GM21619 (cell line): ENCODE data around the gene FAP.

Experiments used
- ATAC-seq: cut with Tn5 transposase; IDR thresholded peaks from one replicate; pipeline ENCODE4 v1.9.1; 2021; ENCODE audit not compliant: unreplicated experiment

FAP gene

GRCh38 chr2:162243715-162244114 lies 470 bp upstream of the FAP start:
- no peak for ATAC-seq

- no peak for ATAC-seq
Observed at GRCh38 chr2:162242586-162243280, 512 bp downstream of the FAP start.

GRCh38 chr2:162241571-162241970 lies 1.7 kb downstream of the FAP start:
- no peak for ATAC-seq

- no peak for ATAC-seq
Observed at GRCh38 chr2:162234620-162235462, 8.4 kb downstream of the FAP start.

GRCh38 chr2:162233197-162233596 lies 10.0 kb downstream of the FAP start:
- ATAC-seq: no peak

GRCh38 chr2:162232671-162233070 lies 10.6 kb downstream of the FAP start:
- ATAC-seq: no peak

GRCh38 chr2:162232027-162232426 lies 11.2 kb downstream of the FAP start:
- no peak for ATAC-seq

GRCh38 chr2:162230761-162231160 lies 12.5 kb downstream of the FAP start:
- ATAC-seq: no peak

GRCh38 chr2:162226836-162227235 lies 16.4 kb downstream of the FAP start:
- ATAC-seq: no peak

GRCh38 chr2:162221064-162221463 lies 22.2 kb downstream of the FAP start:
- peak; percentile 94 for ATAC-seq

- ATAC-seq: no peak
Observed at GRCh38 chr2:162220368-162220767, 22.9 kb downstream of the FAP start.

GRCh38 chr2:162219426-162219825 lies 23.8 kb downstream of the FAP start:
- no peak for ATAC-seq

- no peak for ATAC-seq
Observed at GRCh38 chr2:162217598-162217997, 25.6 kb downstream of the FAP start.

- no peak for ATAC-seq
Observed at GRCh38 chr2:162215162-162215561, 28.1 kb downstream of the FAP start.

GRCh38 chr2:162212366-162212765 lies 30.9 kb downstream of the FAP start:
- ATAC-seq: no peak

GRCh38 chr2:162211732-162212131 lies 31.5 kb downstream of the FAP start:
- no peak for ATAC-seq

- ATAC-seq: no peak
Observed at GRCh38 chr2:162210385-162210784, 32.9 kb downstream of the FAP start.

- ATAC-seq: no peak
Observed at GRCh38 chr2:162202203-162202602, 41.0 kb downstream of the FAP start.

GRCh38 chr2:162200636-162201035 lies 42.6 kb downstream of the FAP start:
- ATAC-seq: no peak

GRCh38 chr2:162199913-162200312 lies 43.3 kb downstream of the FAP start:
- ATAC-seq: no peak

GRCh38 chr2:162198239-162198638 lies 45.0 kb downstream of the FAP start:
- ATAC-seq: no peak

- no peak for ATAC-seq
Observed at GRCh38 chr2:162197069-162197825, 46.0 kb downstream of the FAP start.
